Activated CD4-positive, alpha-beta T cell treated with anti-CD3 and anti-CD28 coated beads, Interleukin-2, amount 10 ng/mL, durations not matched to agents 24 days and 14 days (primary cell): Measurements from ENCODE around the gene CNTN2. TPM values are rescaled to one million over a fixed set of nuclear protein-coding genes. Genes with fewer than 3 reads are reported as not detected.

ENCODE experiments used
- DNase-seq: peaks from one replicate; pipeline ENCODE4 v3.0.0; 2022
- H3K27ac Mint-ChIP-seq: one replicate; pipeline ENCODE4 v1.8.0; 2022; ENCODE audit warnings: mild to moderate bottlenecking, mixed read lengths
- H3K27me3 Mint-ChIP-seq: one replicate; pipeline ENCODE4 v1.8.0; 2022; ENCODE audit warnings: mixed read lengths
- H3K36me3 Mint-ChIP-seq: one replicate; pipeline ENCODE4 v1.8.0; 2022; ENCODE audit warnings: low read depth, mild to moderate bottlenecking, mixed read lengths
- H3K4me1 Mint-ChIP-seq: one replicate; pipeline ENCODE4 v1.8.0; 2021; ENCODE audit warnings: mixed read lengths
- H3K4me3 Mint-ChIP-seq: one replicate; pipeline ENCODE4 v1.8.0; 2022; ENCODE audit warnings: mild to moderate bottlenecking, moderate library complexity, mixed read lengths
- H3K9me3 Mint-ChIP-seq: one replicate; pipeline ENCODE4 v1.8.0; 2021; ENCODE audit warnings: mixed read lengths
- intact Hi-C: fragments of 100-400 bp; cut with micrococcal nuclease; formaldehyde crosslinking; loops from one replicate; pipeline ENCODE4 v1.15.1; 2023
- total RNA-seq: library from RNA; stranded (reverse); gene quantifications from 2 replicates; pipeline ENCODE4 v1.2.3, GENCODE V29; 2022

The CNTN2 gene
- total RNA-seq, 1 donor from 2014 or later: not detected

DNA sequence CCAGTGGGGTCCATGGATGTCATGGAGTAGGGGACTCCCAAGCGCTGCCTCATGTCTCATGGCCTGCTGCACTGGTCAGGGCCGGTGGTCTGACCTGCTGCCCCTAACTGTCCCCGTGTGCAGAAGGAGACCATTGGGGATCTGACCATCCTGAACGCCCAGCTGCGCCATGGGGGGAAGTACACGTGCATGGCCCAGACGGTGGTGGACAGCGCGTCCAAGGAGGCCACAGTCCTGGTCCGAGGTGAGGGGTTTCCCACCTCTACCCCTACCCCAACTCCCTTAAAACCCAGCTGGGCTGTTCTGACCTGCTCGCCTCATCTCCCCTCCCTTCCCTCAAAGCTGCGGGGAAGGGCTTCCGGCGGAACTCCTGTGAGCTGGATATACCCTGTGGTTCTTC, 22.7 kb downstream of the CNTN2 start:
- no peaks in the 10 kb centered on the region for H3K4me1 Mint-ChIP-seq
- DNase-seq: no peak
- H3K36me3 Mint-ChIP-seq: no peaks in the 10 kb centered on the region
- H3K27me3 Mint-ChIP-seq: peaks cover 1% of the 10 kb centered on the region
- H3K9me3 Mint-ChIP-seq: no peaks in the 10 kb centered on the region
- no peak overlapping the region for H3K27ac Mint-ChIP-seq
- H3K4me3 Mint-ChIP-seq: no peak overlapping the region
- intact Hi-C loops: no loop called here

DNA sequence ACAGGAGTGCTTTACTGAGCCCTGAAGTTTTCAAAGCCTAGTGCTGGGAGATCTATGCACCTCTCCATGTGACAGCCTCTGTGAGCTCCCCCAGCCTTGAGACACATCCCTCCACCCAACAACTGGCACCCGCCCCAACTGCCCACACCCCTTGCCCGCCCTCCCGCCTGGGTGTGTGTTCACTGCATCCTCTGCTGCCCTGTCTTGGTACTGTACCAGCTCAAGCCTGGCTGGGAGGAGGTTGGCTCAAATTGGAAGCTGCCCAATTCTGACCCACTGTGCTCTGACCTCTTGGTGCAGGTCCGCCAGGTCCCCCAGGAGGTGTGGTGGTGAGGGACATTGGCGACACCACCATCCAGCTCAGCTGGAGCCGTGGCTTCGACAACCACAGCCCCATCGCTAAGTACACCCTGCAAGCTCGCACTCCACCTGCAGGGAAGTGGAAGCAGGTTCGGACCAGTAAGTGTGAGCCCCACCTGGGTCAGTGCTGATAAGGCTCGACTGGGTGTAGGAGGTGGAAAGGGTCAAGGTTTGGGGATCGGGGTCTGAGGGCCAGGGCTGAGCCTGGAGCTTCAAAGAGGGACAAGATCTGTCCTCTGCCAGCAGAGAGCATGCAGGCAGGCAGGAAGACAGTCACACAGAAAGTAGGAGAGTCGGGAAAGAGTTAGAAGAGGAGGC, 23.3 kb downstream of the CNTN2 start:
- DNase-seq: no peak
- intact Hi-C loops: no loop called here
- peaks cover 1% of the 10 kb centered on the region for H3K27me3 Mint-ChIP-seq
- no peak overlapping the region for H3K4me3 Mint-ChIP-seq
- H3K9me3 Mint-ChIP-seq: no peaks in the 10 kb centered on the region
- H3K4me1 Mint-ChIP-seq: no peaks in the 10 kb centered on the region
- no peaks in the 10 kb centered on the region for H3K36me3 Mint-ChIP-seq
- H3K27ac Mint-ChIP-seq: no peak overlapping the region

DNA sequence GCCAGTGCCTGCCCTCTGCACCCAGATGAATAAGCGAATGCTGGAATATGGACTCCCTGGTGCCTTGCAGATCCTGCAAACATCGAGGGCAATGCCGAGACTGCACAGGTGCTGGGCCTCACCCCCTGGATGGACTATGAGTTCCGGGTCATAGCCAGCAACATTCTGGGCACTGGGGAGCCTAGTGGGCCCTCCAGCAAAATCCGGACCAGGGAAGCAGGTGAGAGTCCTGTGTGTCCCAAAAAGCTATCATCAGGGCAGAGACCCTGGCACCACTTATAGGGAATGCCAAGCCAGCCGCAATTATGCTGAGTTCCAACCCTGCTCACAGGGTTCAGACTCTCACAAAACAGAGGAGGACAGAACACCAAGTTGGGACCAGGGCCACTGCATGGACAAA, 24.0 kb downstream of the CNTN2 start:
- no peak for DNase-seq
- intact Hi-C loops: no loop called here
- Mint-ChIP-seq H3K36me3 (no peaks in the 10 kb centered on the region), H3K27ac (no peak overlapping the region), H3K4me3 (no peak overlapping the region), H3K27me3 (peaks cover 1% of the 10 kb centered on the region), H3K9me3 (no peaks in the 10 kb centered on the region), H3K4me1 (no peaks in the 10 kb centered on the region)

DNA sequence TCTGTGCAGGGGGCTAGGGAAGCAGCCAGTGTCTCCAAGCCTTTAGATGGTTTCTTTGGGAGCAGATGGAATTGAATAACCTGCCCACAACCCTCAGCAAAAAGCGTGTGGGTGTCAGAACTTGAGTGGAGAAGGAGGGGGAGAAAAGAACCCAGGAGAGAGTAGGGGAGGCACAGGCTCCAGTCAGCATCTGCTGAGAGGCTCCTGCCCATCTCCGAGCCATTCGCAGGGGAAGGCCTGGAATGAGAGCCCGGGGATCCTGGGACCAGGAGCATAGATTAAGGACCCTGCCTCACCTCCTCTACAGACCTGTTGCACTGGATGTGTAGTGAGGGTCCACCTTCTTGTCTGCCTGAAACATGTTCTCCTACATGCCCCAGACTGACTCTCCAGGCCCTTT, 25.0 kb downstream of the CNTN2 start:
- Mint-ChIP-seq H3K36me3 (no peaks in the 10 kb centered on the region), H3K27me3 (peaks cover under 1% of the 10 kb centered on the region), H3K9me3 (no peaks in the 10 kb centered on the region), H3K27ac (no peak overlapping the region), H3K4me1 (no peaks in the 10 kb centered on the region), H3K4me3 (no peak overlapping the region)
- intact Hi-C loops: no loop called here
- no peak for DNase-seq

DNA sequence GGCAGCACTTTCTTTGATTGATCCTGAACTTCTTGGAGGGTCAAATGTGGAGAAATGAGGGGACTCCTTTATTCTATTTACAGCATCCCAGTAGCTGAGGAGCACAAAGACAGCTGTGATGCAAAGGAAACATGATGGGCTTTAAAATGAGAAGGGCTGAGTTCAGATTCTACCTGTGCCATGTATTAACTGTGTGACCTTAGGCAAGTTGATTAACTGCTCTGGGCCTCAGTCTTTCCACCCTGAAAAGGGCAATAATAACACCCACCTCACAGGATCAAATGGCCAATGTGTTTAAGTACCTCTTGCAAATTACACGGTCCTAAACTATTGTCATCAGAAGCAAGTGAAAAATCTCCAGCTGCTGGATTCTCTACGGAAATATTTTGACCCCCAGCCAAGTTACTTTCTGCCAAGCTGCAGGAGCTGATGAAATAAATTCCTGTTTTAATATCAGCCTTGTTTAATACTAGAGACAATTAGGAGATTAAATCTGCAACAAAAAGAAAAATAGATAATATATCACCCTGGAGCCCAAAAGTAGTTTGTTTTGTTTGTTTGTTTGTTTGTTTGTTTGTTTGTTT, 25.5 kb downstream of the CNTN2 start:
- Mint-ChIP-seq H3K27ac (no peak overlapping the region), H3K27me3 (no peaks in the 10 kb centered on the region), H3K4me1 (no peaks in the 10 kb centered on the region), H3K4me3 (no peak overlapping the region), H3K36me3 (no peaks in the 10 kb centered on the region), H3K9me3 (no peaks in the 10 kb centered on the region)
- DNase-seq: no peak
- intact Hi-C loops: no loop called here

DNA sequence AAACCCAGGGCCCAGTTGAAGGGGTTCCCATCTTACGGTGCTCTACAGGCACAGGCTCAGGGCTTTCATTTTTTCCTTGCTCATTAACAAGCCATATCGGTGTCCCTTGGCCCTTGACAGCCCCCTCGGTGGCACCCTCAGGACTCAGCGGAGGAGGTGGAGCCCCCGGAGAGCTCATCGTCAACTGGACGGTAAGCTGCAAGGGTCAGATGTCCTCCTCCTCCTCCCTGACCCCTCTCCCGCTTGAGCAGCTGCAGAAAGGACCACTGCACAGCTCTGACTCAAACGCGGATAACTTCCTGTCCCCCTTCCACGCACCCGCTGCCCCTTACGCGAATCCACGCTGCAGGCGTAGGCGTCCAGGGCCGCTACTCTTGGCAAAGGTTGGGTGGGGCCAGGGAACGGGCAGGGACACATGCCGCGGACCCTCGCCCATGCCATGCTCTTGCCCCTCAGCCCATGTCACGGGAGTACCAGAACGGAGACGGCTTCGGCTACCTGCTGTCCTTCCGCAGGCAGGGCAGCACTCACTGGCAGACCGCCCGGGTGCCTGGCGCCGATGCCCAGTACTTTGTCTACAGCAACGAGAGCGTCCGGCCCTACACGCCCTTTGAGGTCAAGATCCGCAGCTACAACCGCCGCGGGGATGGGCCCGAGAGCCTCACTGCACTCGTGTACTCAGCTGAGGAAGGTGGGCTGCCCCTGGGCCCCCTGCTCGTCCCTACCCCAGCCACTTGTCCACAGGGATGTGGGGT, 26.5 kb downstream of the CNTN2 start:
- no peak overlapping the region for H3K4me3 Mint-ChIP-seq
- H3K4me1 Mint-ChIP-seq: no peaks in the 10 kb centered on the region
- DNase-seq: no peak
- no peak overlapping the region for H3K27ac Mint-ChIP-seq
- intact Hi-C loops: no loop called here
- no peaks in the 10 kb centered on the region for H3K36me3 Mint-ChIP-seq
- no peaks in the 10 kb centered on the region for H3K27me3 Mint-ChIP-seq
- no peaks in the 10 kb centered on the region for H3K9me3 Mint-ChIP-seq

DNA sequence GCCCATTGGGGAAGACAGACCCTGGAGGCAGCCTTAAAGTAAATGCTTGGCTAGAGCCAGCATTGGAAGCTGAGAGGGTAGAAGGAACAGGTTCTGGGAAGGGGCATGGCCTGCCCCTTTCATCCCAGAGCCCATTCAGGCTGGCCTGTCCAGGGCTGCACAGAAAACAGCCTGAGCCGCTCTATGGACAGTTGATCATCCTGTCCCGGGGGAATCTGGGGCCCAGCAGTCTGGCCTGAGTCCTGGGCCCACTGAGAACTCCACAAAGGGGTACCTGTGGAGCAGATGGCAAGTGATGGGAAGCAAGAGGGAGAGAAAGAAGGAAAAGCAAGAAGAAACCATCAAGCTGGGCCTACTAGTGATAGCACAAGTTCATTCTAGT, 28.0 kb downstream of the CNTN2 start:
- H3K27me3 Mint-ChIP-seq: no peaks in the 10 kb centered on the region
- intact Hi-C loops: no loop called here
- no peaks in the 10 kb centered on the region for H3K36me3 Mint-ChIP-seq
- H3K4me1 Mint-ChIP-seq: no peaks in the 10 kb centered on the region
- DNase-seq: no peak
- no peak overlapping the region for H3K4me3 Mint-ChIP-seq
- H3K27ac Mint-ChIP-seq: no peak overlapping the region
- H3K9me3 Mint-ChIP-seq: no peaks in the 10 kb centered on the region

DNA sequence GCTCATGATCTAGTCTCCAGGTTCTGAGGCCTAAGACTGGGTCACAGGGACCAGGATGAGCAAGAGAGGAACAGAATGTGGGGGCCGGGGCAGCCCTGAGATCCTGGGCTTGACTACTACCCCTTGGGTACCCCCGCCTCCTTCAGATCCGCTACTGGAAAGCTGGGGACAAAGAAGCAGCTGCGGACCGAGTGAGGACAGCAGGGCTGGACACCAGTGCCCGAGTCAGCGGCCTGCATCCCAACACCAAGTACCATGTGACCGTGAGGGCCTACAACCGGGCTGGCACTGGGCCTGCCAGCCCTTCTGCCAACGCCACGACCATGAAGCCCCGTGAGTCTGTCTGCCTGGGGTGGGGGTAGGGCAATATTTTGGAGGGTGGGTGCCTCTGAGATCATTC, 28.8 kb downstream of the CNTN2 start:
- no peaks in the 10 kb centered on the region for H3K9me3 Mint-ChIP-seq
- no peak for DNase-seq
- no peak overlapping the region for H3K4me3 Mint-ChIP-seq
- intact Hi-C loops: no loop called here
- no peaks in the 10 kb centered on the region for H3K27me3 Mint-ChIP-seq
- no peak overlapping the region for H3K27ac Mint-ChIP-seq
- no peaks in the 10 kb centered on the region for H3K36me3 Mint-ChIP-seq
- H3K4me1 Mint-ChIP-seq: no peaks in the 10 kb centered on the region

DNA sequence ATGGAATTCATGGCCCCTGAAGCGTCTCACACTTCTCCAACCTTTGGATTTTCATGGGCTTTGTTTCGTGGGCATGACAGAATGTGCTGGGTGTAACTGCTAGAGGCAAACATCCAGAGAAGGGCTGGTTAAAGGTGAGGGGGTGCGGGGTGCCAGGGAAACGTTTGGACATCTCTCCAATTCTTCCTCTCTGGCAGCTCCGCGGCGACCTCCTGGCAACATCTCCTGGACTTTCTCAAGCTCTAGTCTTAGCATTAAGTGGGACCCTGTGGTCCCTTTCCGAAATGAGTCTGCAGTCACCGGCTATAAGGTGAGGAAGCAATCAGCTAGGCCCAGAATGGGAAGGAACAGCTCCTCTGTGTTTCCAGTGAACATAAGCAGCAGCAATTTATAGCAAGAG, 29.3 kb downstream of the CNTN2 start:
- no peaks in the 10 kb centered on the region for H3K27me3 Mint-ChIP-seq
- no peak overlapping the region for H3K4me3 Mint-ChIP-seq
- no peaks in the 10 kb centered on the region for H3K36me3 Mint-ChIP-seq
- intact Hi-C loops: no loop called here
- no peak overlapping the region for H3K27ac Mint-ChIP-seq
- DNase-seq: no peak
- H3K9me3 Mint-ChIP-seq: no peaks in the 10 kb centered on the region
- no peaks in the 10 kb centered on the region for H3K4me1 Mint-ChIP-seq

DNA sequence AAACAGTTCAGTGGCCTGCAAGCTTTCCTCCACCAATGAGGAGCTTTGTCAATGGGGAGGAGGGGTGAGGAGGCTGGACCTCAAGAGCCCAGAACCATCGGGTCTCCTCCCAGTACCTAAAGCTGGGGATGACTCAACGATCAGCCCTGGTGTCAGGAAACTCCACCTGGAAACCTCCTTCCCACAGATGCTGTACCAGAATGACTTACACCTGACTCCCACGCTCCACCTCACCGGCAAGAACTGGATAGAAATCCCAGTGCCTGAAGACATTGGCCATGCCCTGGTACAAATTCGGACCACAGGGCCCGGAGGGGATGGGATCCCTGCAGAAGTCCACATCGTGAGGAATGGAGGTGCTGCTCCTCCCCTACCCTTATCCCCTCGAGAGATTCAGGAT, 29.9 kb downstream of the CNTN2 start:
- no peak overlapping the region for H3K27ac Mint-ChIP-seq

DNA sequence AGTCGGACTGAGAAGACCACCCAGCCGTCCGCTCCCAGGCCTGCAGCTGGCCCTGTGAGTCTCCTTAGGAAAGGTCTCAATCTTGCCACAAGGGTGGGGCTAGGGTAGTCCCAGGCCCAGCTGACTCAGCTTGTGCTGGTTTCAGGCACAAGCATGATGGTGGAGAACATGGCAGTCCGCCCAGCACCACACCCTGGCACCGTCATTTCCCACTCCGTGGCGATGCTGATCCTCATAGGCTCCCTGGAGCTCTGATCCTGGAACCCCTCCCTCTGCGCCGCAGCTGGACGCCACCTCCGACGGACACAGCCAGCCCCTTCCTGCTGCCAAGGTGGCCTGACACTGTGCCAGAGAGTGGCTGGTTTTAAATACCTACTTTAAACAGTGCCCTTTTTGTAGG, 30.5 kb downstream of the CNTN2 start:
- Mint-ChIP-seq H3K4me3 (no peak overlapping the region), H3K4me1 (no peaks in the 10 kb centered on the region), H3K9me3 (no peaks in the 10 kb centered on the region), H3K36me3 (no peaks in the 10 kb centered on the region), H3K27ac (no peak overlapping the region), H3K27me3 (no peaks in the 10 kb centered on the region)
- intact Hi-C loops: no loop called here
- no peak for DNase-seq

More for the DNA sequence above, 29.9 kb downstream of the CNTN2 start:
- no peaks in the 10 kb centered on the region for H3K4me1 Mint-ChIP-seq
- no peak overlapping the region for H3K4me3 Mint-ChIP-seq
- H3K9me3 Mint-ChIP-seq: no peaks in the 10 kb centered on the region
- intact Hi-C loops: no loop called here
- no peak for DNase-seq
- no peaks in the 10 kb centered on the region for H3K36me3 Mint-ChIP-seq
- H3K27me3 Mint-ChIP-seq: no peaks in the 10 kb centered on the region

DNA sequence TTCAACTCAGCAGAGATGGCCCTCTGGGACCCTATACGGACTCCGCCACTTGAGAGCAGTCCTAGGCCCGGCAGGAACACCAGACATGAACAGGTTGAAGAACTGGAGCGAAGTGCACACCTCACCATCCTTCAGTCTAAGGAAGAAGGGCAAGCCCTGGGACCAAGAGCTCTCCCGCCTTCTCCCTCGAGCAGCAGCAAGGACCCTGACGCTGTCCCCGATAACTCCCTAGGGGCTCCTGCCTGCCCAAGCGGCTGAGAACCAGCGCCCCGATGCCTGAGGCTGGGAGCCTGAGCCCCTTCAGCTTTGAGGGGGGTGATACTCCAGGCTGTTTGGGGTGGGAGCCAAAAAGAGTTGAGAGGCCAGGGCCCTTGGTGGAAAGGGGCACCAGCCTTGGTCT, 31.1 kb downstream of the CNTN2 start:
- Mint-ChIP-seq H3K36me3 (no peaks in the 10 kb centered on the region), H3K27me3 (no peaks in the 10 kb centered on the region), H3K9me3 (no peaks in the 10 kb centered on the region), H3K4me3 (no peak overlapping the region), H3K4me1 (no peaks in the 10 kb centered on the region), H3K27ac (no peak overlapping the region)
- intact Hi-C loops: no loop called here
- DNase-seq: no peak

DNA sequence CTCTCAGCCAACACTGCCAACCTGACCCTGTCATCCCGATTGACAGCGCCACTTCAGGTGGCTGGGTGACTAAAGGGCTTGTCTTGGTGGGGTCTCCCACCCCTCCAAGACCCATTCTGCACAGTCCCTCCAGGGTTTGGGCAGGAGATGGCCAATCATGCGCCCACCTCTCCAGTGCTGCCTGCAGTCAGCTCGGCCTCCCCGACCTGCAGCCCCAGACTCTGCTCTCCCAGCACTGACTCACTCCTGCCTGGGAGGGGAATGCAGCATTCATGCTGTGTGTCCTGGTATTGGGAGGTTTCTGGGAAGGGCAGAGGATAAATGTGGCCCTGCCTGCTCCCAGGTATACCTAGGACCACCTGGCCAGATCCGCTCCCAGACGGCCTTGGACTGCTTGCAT, 31.5 kb downstream of the CNTN2 start:
- H3K9me3 Mint-ChIP-seq: no peaks in the 10 kb centered on the region
- H3K27me3 Mint-ChIP-seq: no peaks in the 10 kb centered on the region
- no peak overlapping the region for H3K27ac Mint-ChIP-seq
- no peak for DNase-seq
- H3K4me3 Mint-ChIP-seq: no peak overlapping the region
- H3K36me3 Mint-ChIP-seq: no peaks in the 10 kb centered on the region
- intact Hi-C loops: no loop called here
- H3K4me1 Mint-ChIP-seq: no peaks in the 10 kb centered on the region

DNA sequence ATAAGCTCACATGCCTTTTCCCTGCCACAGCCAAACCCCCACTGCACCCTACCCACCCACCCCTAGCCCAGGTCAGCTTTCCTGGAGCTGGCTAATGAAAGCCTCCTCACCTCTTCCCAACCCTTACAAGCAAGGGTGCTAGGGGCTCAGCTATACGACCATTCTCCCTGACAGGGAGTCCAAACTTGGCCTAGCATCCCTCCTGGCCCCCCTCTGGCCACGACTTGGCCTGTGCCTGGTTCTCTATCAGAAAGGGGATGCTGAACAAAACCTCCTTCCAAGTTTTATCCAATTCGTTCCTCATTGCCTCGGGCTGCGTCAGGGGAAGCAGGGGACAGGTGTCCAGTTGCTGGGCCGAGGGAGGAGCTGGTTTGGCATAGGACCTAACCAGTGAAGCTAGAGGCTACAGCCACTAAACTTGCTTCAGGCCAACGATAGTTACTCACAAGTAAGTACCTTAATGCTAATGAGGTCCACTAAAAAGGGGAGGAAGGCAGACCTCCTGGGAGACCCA, 32.7 kb downstream of the CNTN2 start:
- H3K27me3 Mint-ChIP-seq: no peaks in the 10 kb centered on the region
- no peaks in the 10 kb centered on the region for H3K36me3 Mint-ChIP-seq
- H3K4me1 Mint-ChIP-seq: no peaks in the 10 kb centered on the region
- H3K27ac Mint-ChIP-seq: no peak overlapping the region
- DNase-seq: no peak
- no peaks in the 10 kb centered on the region for H3K9me3 Mint-ChIP-seq
- intact Hi-C loops: no loop called here
- no peak overlapping the region for H3K4me3 Mint-ChIP-seq
